Measurements from ENCODE around the gene UQCRH.

UQCRH gene

DNA sequence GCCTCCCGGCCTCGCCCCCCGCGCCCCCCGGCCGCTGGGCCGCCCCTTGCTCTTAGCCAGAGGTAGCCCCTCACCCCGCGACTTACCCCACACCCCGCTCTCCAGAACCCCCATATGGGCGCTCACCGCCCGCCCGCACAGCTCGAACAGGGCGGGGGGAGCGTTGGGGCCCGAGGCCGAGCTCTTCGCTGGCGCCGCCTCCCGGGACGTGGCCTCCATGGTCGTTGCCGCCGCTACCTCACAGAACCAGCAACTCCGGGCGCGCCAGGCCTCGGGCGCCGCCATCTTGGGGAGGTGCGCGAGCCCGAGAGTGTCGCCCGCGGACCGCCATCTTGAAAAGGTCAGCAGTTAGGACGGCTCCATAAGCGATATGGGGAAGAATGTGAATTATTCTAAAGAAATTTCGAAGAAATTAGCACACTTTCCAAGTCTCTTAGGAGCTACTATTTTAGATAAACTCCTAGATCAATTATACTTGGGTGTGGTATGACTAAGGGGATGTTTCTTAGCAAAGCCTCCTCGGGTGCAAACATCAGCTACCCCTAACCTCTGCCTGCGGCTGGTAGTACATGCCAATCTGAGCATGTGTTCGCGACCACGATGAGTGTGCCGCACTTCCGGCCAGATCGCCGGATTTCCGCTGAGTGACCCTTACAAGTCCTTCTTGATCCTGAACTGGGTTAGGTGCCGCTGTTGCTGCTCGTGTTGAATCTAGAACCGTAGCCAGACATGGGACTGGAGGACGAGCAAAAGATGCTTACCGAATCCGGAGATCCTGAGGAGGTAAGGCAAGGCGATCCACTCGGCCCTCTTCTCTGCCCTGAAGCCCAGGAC, at the start of gene UQCRH, which contains the start of gene LRRC41:
UQCRH (plus strand) TSS at position 661 of the 834 bp plus-strand sequence; CDS start at position 730, 69 bp downstream.
LRRC41 (minus strand) TSS at position 579 of the 834 bp plus-strand sequence; CDS start at position 285, 294 bp downstream.
- peaks cover 79% of the 10 kb centered on the region for H3K79me2 ChIP-seq (ENCODE audit: insufficient read depth, low read length)
- H3K36me3 ChIP-seq (ENCODE audit: low read length) = peaks cover 16% of the 10 kb centered on the region
- H3K9me2 ChIP-seq (replicated peaks; ENCODE audit: insufficient read depth, low read length) = no peaks in the 10 kb centered on the region
- H3F3A ChIP-seq (ENCODE audit: insufficient read depth) = peaks cover 14% of the 10 kb centered on the region; the same call in 1 of the 2 replicates
- peak within 1 kb of the TSS; percentile 99 for H3K4me2 ChIP-seq (ENCODE audit: low read depth, low read length, poor library complexity, severe bottlenecking)
- no peaks in the 10 kb centered on the region for H3K9me3 ChIP-seq (ENCODE audit: insufficient read depth, low read length)
- no peaks in the 10 kb centered on the region for H3K27me3 ChIP-seq (ENCODE audit: low read length)
- peak within 1 kb of the TSS; percentile 67 for H3K4me3 ChIP-seq (ENCODE audit: insufficient read depth, low read length, poor library complexity, severe bottlenecking)
- H3K9ac ChIP-seq (ENCODE audit: low read length) = peak within 1 kb of the TSS; percentile 97
- H2AFZ ChIP-seq (ENCODE audit: low read depth, low read length, severe bottlenecking) = peak within 1 kb of the TSS; percentile 85
- peaks cover 15% of the 10 kb centered on the region; the same call in 1 of the 2 replicates for H4K20me1 ChIP-seq (ENCODE audit: low read depth, low read length)
- peak within 1 kb of the TSS; percentile 79 for H3K27ac ChIP-seq (ENCODE audit: low read depth, low read length)
- TF ChIP-seq, protein P1, sequence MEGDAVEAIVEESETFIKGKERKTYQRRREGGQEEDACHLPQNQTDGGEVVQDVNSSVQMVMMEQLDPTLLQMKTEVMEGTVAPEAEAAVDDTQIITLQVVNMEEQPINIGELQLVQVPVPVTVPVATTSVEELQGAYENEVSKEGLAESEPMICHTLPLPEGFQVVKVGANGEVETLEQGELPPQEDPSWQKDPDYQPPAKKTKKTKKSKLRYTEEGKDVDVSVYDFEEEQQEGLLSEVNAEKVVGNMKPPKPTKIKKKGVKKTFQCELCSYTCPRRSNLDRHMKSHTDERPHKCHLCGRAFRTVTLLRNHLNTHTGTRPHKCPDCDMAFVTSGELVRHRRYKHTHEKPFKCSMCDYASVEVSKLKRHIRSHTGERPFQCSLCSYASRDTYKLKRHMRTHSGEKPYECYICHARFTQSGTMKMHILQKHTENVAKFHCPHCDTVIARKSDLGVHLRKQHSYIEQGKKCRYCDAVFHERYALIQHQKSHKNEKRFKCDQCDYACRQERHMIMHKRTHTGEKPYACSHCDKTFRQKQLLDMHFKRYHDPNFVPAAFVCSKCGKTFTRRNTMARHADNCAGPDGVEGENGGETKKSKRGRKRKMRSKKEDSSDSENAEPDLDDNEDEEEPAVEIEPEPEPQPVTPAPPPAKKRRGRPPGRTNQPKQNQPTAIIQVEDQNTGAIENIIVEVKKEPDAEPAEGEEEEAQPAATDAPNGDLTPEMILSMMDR (IDR thresholded peaks at IDR 0.05; ENCODE audit: insufficient read depth, low read length, poor library complexity, severe bottlenecking) = no peak
- no peak for TF ChIP-seq EZH2phosphoT487 (conservative IDR thresholded peaks at IDR 0.05; ENCODE audit: low read length)

DNA sequence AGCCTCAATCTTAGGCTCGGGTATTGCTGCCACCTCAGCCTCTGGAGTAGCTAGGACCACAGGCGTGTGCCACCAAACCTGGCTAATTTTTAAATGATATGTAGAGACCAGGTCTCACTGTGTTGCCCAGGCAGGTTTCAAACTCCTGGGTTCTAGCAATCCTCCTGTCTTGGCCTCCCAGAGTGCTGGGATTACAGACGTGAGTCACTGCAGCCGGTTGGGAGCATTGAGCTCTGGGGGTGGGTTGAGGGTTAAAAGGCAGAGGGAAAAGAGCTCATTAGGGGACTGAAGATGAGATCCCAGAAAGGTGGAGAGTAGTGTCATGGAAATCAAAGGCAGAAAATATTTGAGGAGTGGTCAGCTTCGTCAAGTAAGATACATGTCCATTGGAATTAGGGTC, 48.8 kb upstream of the UQCRH start:
- no peak overlapping the region for H3K9ac ChIP-seq (ENCODE audit: low read length)
- peaks cover 11% of the 10 kb centered on the region for H3K79me2 ChIP-seq (ENCODE audit: insufficient read depth, low read length)
- H3K4me2 ChIP-seq (ENCODE audit: low read depth, low read length, poor library complexity, severe bottlenecking) = no peak overlapping the region
- H3K27ac ChIP-seq (ENCODE audit: low read depth, low read length) = no peak overlapping the region
- no peak overlapping the region for H2AFZ ChIP-seq (ENCODE audit: low read depth, low read length, severe bottlenecking)
- H3K9me3 ChIP-seq (ENCODE audit: insufficient read depth, low read length) = no peaks in the 10 kb centered on the region
- H3K36me3 ChIP-seq (ENCODE audit: low read length) = peaks cover 22% of the 10 kb centered on the region; the same call in 1 of the 2 replicates
- H4K20me1 ChIP-seq (ENCODE audit: low read depth, low read length) = no peaks in the 10 kb centered on the region
- peaks cover 3% of the 10 kb centered on the region; the same call in 1 of the 2 replicates for H3F3A ChIP-seq (ENCODE audit: insufficient read depth)
- H3K27me3 ChIP-seq (ENCODE audit: low read length) = no peaks in the 10 kb centered on the region
- no peaks in the 10 kb centered on the region for H3K9me2 ChIP-seq (replicated peaks; ENCODE audit: insufficient read depth, low read length)
- TF ChIP-seq, protein P1 (IDR thresholded peaks at IDR 0.05; ENCODE audit: insufficient read depth, low read length, poor library complexity, severe bottlenecking) = no peak
- no peak for TF ChIP-seq EZH2phosphoT487 (conservative IDR thresholded peaks at IDR 0.05; ENCODE audit: low read length)
- no peak overlapping the region for H3K4me3 ChIP-seq (ENCODE audit: insufficient read depth, low read length, poor library complexity, severe bottlenecking)

DNA sequence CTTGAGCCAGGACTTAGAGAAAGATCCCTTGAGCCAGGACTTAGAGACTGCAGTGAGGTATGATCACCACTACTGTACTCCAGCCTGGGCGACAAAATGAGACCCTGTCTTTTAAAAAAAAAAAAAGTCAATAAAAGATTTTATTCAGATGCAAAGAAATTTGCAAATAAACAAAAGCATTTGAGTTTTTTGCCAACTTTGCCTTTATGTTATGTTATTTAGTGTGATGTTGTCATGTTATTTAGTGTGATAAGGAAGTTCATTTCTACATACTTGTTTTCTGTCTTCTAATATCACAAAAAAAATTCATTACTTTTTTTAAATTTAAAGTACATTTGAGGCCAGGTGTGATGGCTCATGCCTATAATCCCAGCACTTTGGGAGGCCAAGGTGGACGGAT, 47.0 kb upstream of the UQCRH start:
- H3K79me2 ChIP-seq (ENCODE audit: insufficient read depth, low read length) = peaks cover 11% of the 10 kb centered on the region; the same call in 1 of the 2 replicates
- H3K27ac ChIP-seq (ENCODE audit: low read depth, low read length) = no peak overlapping the region
- H2AFZ ChIP-seq (ENCODE audit: low read depth, low read length, severe bottlenecking) = no peak overlapping the region
- no peak for TF ChIP-seq EZH2phosphoT487 (conservative IDR thresholded peaks at IDR 0.05; ENCODE audit: low read length)
- no peaks in the 10 kb centered on the region for H3K9me3 ChIP-seq (ENCODE audit: insufficient read depth, low read length)
- H3F3A ChIP-seq (ENCODE audit: insufficient read depth) = peaks cover 3% of the 10 kb centered on the region; the same call in 1 of the 2 replicates
- no peak overlapping the region for H3K4me2 ChIP-seq (ENCODE audit: low read depth, low read length, poor library complexity, severe bottlenecking)
- H3K9ac ChIP-seq (ENCODE audit: low read length) = no peak overlapping the region
- H3K4me3 ChIP-seq (ENCODE audit: insufficient read depth, low read length, poor library complexity, severe bottlenecking) = no peak overlapping the region
- H3K27me3 ChIP-seq (ENCODE audit: low read length) = no peaks in the 10 kb centered on the region
- no peaks in the 10 kb centered on the region for H3K9me2 ChIP-seq (replicated peaks; ENCODE audit: insufficient read depth, low read length)
- peaks cover 17% of the 10 kb centered on the region; the same call in 1 of the 2 replicates for H3K36me3 ChIP-seq (ENCODE audit: low read length)
- no peaks in the 10 kb centered on the region for H4K20me1 ChIP-seq (ENCODE audit: low read depth, low read length)
